HepG2 (cell line): ENCODE results near the gene DAPP1. TPM values are rescaled to one million over a fixed set of nuclear protein-coding genes. Genes with fewer than 3 reads are reported as not detected.

Experiments
- CENPT ChIP-seq: sonication (generic); formaldehyde crosslinking; IDR thresholded peaks from 2 replicates; pipeline ENCODE4 v1.8.0; 2022; ENCODE audit warnings: low read depth, mild to moderate bottlenecking, moderate library complexity, missing genetic modification reagents
- KDM1A ChIP-seq: IDR thresholded peaks from 2 replicates; pipeline ENCODE4 v1.6.1; 2016; ENCODE audit warnings: missing compliant biosample characterization
- SMC3 ChIP-seq: IDR thresholded peaks from 2 replicates; pipeline ENCODE4 v1.6.1; 2011; ENCODE audit warnings: low read length, improper control_type of control experiment
- ZFP37 ChIP-seq: sonication (generic); formaldehyde crosslinking; IDR thresholded peaks from 2 replicates; pipeline ENCODE4 v1.4.0; 2020; ENCODE audit warnings: missing genetic modification reagents, borderline replicate concordance
- ZMYM3 ChIP-seq: sonication (generic); formaldehyde crosslinking; IDR thresholded peaks from 2 replicates; pipeline ENCODE4 v1.5.1; 2020; ENCODE audit warnings: mild to moderate bottlenecking, missing genetic modification reagents
- ZNF205 ChIP-seq: IDR thresholded peaks from 2 replicates; pipeline ENCODE4 v1.6.1; 2018; ENCODE audit warnings: missing biosample characterization, missing genetic modification reagents
- ZNF329 ChIP-seq: sonication (generic); formaldehyde crosslinking; IDR thresholded peaks from 2 replicates; pipeline ENCODE4 v1.9.0; 2021; ENCODE audit warnings: low read depth, mild to moderate bottlenecking, missing genetic modification reagents
- ZNF660 ChIP-seq: sonication (generic); formaldehyde crosslinking; IDR thresholded peaks from 2 replicates; pipeline ENCODE4 v1.5.1; 2020; ENCODE audit warnings: mild to moderate bottlenecking, low read depth, missing genetic modification reagents, borderline replicate concordance
- polyA plus RNA-seq, 8 experiments: library from polyadenylated mRNA; depleted of rRNA in 3 of 8; stranded (reverse) in 7 of 8; unstranded in 1 of 8; fragments of >200 nt; fragmentation: Illumina TruSeq in 4 of 8; extraction: Trizol in 4 of 8; gene quantifications; 2 replicates each; pipeline versions ENCODE4 v1.2.1 to v1.2.3, GENCODE V29; 2011 to 2016; ENCODE audit warnings: low read depth in 4 of 8, missing spikeins in 1 of 8, mixed read lengths in 1 of 8; ENCODE audit not compliant: insufficient read depth in 1 of 8
- total RNA-seq, 5 experiments: library from RNA; depleted of rRNA; stranded (reverse); fragments of >200 nt; fragmentation: Illumina TruSeq; extraction: Trizol; gene quantifications; 2 replicates each; pipeline ENCODE4 v1.2.3, GENCODE V29; 2016; ENCODE audit warnings: low read depth in 1 of 5
- TF ChIP-seq, protein P1 (sequence below): sonication (generic); formaldehyde crosslinking; IDR thresholded peaks from 2 replicates; pipeline ENCODE4 v1.5.0; 2020; ENCODE audit warnings: missing genetic modification reagents
- TF ChIP-seq, protein P2 (sequence below): sonication (generic); formaldehyde crosslinking; IDR thresholded peaks from 2 replicates; pipeline ENCODE4 v1.4.0; 2020; ENCODE audit warnings: missing genetic modification reagents
- TF ChIP-seq, protein P3 (sequence below): sonication (generic); formaldehyde crosslinking; IDR thresholded peaks from one replicate; pipeline ENCODE4 v1.5.1; 2020; ENCODE audit warnings: mild to moderate bottlenecking, missing genetic modification reagents; ENCODE audit errors: not compliant biosample characterization
- TF ChIP-seq, protein P4 (sequence below), 2 experiments: sonication (generic) in 1 of 2; formaldehyde crosslinking in 1 of 2; IDR thresholded peaks; 2 replicates each; pipeline versions ENCODE4 v1.5.1 to v1.6.1; 2011 to 2020; ENCODE audit warnings: borderline replicate concordance in 1 of 2, low read depth in 1 of 2, low read length in 1 of 2, mild to moderate bottlenecking in 1 of 2, missing genetic modification reagents in 1 of 2, moderate library complexity in 1 of 2

The DAPP1 gene
- total and polyA plus RNA-seq, 2 of the 13 experiments (the other 11 are each of a cell fraction or from before 2014, with no cell fraction given): not detected

DNA sequence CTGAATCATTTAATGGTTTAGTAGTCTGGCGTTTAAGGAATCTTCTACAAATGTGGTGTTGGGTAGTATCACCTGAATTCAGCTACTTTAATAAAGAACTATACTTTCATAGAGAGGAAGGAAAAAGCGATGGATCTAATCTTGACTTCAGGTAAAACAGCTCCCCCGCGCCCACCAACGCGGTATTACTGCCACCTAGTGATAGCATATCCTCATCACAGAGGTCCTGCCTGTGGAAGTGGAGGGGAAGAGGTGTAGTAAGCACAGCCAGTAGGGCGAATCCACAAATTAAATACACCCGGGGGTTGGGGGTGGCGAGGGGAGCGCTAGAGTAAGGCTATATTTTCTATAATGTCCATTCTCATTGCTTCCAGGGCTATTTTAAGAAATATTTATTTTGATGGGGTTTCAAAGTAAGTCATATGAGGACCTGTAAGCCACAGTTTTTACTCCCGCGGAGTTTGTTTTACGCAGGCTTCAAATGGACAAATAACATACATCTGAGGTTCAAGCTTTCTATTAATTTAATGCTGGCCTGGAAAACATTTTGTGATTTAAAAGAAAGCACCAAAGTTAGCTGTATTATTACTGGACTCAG, 8.3 kb upstream of the DAPP1 start (continued):
- TF ChIP-seq CENPT (CRISPR knock-in tag) (no peak), ZNF329 (CRISPR knock-in tag) (no peak), ZMYM3 (CRISPR knock-in tag) (no peak), SMC3 (peak; percentile 82), KDM1A (CRISPR knock-in tag) (no peak), ZFP37 (CRISPR knock-in tag) (no peak), ZNF660 (CRISPR knock-in tag) (no peak), ZNF205 (CRISPR knock-in tag) (no peak)
- TF ChIP-seq, protein P1, sequence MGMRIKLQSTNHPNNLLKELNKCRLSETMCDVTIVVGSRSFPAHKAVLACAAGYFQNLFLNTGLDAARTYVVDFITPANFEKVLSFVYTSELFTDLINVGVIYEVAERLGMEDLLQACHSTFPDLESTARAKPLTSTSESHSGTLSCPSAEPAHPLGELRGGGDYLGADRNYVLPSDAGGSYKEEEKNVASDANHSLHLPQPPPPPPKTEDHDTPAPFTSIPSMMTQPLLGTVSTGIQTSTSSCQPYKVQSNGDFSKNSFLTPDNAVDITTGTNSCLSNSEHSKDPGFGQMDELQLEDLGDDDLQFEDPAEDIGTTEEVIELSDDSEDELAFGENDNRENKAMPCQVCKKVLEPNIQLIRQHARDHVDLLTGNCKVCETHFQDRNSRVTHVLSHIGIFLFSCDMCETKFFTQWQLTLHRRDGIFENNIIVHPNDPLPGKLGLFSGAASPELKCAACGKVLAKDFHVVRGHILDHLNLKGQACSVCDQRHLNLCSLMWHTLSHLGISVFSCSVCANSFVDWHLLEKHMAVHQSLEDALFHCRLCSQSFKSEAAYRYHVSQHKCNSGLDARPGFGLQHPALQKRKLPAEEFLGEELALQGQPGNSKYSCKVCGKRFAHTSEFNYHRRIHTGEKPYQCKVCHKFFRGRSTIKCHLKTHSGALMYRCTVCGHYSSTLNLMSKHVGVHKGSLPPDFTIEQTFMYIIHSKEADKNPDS (CRISPR knock-in tag): no peak
- TF ChIP-seq, protein P2, sequence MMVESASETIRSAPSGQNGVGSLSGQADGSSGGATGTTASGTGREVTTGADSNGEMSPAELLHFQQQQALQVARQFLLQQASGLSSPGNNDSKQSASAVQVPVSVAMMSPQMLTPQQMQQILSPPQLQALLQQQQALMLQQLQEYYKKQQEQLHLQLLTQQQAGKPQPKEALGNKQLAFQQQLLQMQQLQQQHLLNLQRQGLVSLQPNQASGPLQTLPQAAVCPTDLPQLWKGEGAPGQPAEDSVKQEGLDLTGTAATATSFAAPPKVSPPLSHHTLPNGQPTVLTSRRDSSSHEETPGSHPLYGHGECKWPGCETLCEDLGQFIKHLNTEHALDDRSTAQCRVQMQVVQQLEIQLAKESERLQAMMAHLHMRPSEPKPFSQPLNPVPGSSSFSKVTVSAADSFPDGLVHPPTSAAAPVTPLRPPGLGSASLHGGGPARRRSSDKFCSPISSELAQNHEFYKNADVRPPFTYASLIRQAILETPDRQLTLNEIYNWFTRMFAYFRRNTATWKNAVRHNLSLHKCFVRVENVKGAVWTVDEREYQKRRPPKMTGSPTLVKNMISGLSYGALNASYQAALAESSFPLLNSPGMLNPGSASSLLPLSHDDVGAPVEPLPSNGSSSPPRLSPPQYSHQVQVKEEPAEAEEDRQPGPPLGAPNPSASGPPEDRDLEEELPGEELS (CRISPR knock-in tag): no peak
- TF ChIP-seq, protein P3, sequence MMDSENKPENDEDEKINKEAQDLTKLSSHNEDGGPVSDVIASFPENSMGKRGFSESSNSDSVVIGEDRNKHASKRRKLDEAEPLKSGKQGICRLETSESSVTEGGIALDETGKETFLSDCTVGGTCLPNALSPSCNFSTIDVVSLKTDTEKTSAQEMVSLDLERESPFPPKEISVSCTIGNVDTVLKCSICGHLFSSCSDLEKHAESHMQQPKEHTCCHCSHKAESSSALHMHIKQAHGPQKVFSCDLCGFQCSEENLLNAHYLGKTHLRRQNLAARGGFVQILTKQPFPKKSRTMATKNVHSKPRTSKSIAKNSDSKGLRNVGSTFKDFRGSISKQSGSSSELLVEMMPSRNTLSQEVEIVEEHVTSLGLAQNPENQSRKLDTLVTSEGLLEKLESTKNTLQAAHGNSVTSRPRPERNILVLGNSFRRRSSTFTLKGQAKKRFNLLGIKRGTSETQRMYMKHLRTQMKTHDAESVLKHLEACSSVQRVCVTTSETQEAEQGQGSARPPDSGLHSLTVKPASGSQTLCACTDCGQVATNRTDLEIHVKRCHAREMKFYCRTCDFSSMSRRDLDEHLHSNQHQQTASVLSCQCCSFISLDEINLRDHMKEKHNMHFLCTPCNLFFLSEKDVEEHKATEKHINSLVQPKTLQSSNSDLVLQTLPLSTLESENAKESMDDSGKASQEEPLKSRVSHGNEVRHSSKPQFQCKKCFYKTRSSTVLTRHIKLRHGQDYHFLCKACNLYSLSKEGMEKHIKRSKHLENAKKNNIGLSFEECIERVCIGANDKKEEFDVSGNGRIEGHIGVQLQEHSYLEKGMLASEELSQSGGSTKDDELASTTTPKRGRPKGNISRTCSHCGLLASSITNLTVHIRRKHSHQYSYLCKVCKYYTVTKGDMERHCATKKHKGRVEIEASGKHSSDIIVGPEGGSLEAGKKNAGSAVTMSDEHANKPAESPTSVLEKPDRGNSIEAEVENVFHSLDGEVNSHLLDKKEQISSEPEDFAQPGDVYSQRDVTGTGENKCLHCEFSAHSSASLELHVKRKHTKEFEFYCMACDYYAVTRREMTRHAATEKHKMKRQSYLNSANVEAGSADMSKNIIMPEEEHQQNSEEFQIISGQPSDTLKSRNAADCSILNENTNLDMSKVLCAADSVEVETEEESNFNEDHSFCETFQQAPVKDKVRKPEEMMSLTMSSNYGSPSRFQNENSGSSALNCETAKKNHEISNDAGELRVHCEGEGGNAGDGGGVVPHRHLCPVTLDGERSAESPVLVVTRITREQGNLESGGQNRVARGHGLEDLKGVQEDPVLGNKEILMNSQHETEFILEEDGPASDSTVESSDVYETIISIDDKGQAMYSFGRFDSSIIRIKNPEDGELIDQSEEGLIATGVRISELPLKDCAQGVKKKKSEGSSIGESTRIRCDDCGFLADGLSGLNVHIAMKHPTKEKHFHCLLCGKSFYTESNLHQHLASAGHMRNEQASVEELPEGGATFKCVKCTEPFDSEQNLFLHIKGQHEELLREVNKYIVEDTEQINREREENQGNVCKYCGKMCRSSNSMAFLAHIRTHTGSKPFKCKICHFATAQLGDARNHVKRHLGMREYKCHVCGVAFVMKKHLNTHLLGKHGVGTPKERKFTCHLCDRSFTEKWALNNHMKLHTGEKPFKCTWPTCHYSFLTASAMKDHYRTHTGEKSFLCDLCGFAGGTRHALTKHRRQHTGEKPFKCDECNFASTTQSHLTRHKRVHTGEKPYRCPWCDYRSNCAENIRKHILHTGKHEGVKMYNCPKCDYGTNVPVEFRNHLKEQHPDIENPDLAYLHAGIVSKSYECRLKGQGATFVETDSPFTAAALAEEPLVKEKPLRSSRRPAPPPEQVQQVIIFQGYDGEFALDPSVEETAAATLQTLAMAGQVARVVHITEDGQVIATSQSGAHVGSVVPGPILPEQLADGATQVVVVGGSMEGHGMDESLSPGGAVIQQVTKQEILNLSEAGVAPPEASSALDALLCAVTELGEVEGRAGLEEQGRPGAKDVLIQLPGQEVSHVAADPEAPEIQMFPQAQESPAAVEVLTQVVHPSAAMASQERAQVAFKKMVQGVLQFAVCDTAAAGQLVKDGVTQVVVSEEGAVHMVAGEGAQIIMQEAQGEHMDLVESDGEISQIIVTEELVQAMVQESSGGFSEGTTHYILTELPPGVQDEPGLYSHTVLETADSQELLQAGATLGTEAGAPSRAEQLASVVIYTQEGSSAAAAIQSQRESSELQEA (CRISPR knock-in tag): no peak
- TF ChIP-seq, protein P4, sequence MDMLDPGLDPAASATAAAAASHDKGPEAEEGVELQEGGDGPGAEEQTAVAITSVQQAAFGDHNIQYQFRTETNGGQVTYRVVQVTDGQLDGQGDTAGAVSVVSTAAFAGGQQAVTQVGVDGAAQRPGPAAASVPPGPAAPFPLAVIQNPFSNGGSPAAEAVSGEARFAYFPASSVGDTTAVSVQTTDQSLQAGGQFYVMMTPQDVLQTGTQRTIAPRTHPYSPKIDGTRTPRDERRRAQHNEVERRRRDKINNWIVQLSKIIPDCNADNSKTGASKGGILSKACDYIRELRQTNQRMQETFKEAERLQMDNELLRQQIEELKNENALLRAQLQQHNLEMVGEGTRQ (IDR thresholded peaks at IDR 0.05; ENCODE audit: low read depth, low read length): no peak
- TF ChIP-seq, protein P4 (CRISPR knock-in tag; IDR thresholded peaks at IDR 0.05; ENCODE audit: borderline replicate concordance): no peak
